Fibroblast of pulmonary artery (primary cell): ENCODE measurements around the gene CNTROB.

Experiments used
- DNase-seq: peaks from one replicate; pipeline ENCODE4 v3.0.0-alpha.2; 2010; ENCODE audit warnings: low read depth
- H3K4me3 ChIP-seq: replicated peaks from 2 replicates; pipeline ENCODE4 v1.5.1; 2011; ENCODE audit warnings: low read depth, mild to moderate bottlenecking, control low read depth, low read length, moderate library complexity
- TF ChIP-seq, protein P1 (sequence below): IDR thresholded peaks from 2 replicates; pipeline ENCODE4 v1.5.1; 2011; ENCODE audit warnings: mild to moderate bottlenecking, control low read depth, low read length, inconsistent platforms; ENCODE audit errors: missing control alignments

CNTROB gene

DNA sequence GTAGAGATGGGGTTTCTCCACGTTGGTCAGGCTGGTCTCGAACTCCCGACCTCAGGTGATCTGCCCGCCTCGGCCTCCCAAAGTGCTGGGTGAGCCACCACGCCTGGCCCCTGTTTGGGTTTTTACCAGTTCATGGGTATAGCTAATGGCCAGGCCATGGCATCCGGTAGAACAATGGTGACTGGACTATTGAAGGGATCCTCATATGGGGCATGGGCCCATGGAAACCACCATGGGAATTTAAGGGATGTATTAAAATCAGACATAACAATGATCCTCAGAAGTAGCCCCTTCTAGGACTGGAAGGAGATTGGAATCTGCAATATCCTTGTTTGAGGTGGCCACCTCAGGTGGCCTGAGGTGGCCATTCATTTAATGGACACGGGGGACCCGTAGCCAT is 52.9 kb downstream of the CNTROB start:
- DNase-seq, result no peak
- TF ChIP-seq, protein P1, sequence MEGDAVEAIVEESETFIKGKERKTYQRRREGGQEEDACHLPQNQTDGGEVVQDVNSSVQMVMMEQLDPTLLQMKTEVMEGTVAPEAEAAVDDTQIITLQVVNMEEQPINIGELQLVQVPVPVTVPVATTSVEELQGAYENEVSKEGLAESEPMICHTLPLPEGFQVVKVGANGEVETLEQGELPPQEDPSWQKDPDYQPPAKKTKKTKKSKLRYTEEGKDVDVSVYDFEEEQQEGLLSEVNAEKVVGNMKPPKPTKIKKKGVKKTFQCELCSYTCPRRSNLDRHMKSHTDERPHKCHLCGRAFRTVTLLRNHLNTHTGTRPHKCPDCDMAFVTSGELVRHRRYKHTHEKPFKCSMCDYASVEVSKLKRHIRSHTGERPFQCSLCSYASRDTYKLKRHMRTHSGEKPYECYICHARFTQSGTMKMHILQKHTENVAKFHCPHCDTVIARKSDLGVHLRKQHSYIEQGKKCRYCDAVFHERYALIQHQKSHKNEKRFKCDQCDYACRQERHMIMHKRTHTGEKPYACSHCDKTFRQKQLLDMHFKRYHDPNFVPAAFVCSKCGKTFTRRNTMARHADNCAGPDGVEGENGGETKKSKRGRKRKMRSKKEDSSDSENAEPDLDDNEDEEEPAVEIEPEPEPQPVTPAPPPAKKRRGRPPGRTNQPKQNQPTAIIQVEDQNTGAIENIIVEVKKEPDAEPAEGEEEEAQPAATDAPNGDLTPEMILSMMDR, result no peak
- H3K4me3 ChIP-seq, result no peak overlapping the region

DNA sequence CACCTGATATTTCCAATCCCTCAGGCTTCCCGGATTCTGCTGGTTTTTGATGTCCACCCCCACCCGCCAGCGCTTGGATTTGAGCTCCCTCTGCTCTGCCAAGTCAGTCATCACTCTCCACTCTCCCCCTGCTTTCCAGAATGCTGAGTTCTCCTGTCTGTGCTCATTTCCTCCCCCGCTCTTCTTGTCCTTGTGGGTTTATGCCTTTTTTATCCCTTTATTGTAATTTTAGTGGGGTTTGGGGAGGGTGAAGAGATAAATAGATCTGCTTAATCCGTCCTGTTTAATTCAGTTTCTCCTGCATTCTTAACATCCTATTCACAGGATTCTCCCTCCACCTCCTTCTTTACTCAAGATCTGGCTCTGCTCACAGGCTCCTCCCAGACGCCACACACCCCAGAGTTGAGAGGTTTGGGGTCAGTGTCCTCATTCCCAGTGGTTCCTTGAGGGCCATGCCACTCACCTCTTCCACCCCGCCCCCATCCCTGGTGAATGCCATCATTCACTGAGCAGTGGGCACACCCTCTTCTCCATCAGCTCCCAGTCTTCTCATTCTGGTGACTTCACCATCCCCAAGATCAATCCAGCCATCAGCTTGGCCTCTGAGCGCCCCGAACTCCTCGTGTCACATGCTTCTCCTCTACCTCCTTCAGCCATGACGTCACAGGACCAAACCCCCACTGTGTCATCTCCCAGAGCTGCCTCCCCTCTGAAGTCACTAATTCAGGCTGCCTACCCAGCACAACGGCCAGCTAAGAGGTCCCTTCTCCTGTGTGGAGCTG is 55.3 kb downstream of the CNTROB start:
- TF ChIP-seq, protein P1, result no peak
- no peak overlapping the region for H3K4me3 ChIP-seq
- peak; percentile 53 for DNase-seq

DNA sequence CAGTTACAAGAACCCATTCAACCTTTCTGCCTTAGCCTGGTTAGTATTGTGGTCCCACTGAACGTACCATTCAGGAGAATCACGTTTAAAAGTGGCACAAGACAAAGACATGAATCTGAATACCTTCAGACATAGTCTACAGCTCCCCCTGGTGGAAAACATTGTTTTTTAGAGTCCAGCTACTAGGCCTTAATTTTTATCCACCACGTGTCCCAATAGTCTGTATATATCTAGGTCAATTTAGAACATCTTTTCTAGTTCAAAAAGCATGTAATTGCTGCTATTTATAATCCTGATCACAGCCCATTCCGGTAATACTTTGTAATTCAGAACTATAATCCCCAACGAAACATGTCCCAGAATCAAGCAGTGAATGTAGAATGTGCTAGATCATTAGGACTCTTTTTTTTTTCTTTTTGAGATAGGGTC is 56.8 kb downstream of the CNTROB start:
- no peak overlapping the region for H3K4me3 ChIP-seq
- DNase-seq, result peak; percentile 92
- TF ChIP-seq, protein P1, result peak; percentile 53

DNA sequence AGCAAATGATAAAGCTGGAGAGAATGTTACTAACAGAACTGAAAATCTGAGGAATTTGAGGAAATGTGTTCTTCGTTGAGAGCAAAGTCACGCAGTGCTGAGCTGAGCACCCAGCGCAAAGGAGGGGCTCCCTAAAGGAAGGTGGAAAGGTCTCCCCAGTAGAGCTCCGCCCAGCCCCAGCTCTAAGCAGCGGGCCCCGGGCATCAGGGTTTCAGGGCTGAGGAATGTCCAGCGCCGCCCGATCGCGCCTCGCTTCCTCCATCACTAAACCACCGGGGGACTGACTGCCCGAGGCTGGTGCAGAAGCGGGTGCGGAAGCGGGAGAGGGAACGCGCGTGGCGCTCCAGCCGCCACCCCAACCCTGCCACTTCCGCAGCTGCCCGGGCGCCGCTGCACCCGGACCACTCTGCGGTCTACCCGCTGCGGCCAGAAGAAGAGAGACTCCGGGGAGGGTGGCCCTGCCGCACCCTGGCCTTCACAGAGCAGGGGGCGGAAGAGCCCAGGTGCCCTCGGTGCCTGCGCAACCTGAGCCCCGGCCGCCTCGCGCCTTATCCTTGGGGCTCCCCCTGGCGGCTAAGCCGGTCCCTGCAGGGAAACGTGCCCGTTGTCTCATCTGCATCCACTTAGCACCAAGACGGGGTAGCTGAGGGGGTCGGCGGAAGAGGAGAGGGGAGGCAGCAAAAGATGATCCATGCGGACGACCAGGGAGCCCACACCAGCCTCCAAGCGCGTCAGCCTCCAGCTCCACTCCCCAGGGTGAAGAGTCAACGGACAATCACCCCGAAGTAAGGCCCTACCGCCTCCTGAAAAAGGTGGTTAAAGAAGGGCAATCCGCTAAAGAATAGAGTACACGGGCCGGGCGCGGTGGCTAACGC is 58.0 kb downstream of the CNTROB start:
- TF ChIP-seq, protein P1, result peak; percentile 84
- DNase-seq, result peak; percentile 64
- peak overlapping the region; percentile 62 for H3K4me3 ChIP-seq

DNA sequence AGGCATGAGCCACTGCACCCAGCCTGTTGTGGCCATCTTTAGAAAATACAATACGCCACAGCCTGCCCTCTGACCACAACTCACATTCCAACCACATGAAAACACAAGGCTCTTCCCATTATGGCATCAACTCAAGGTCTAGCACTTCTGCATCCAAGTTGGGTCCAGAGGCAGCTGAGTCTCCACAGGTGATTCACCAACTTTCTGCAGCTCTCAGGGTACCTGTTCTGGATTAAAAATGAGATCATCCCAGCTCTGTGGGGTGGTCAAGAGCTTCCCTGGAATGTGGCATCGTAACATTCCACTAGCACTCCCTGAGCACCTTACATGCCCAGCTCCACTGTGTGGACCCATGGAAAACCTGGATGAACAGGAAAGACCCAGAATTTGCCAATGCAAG is 60.5 kb downstream of the CNTROB start:
- DNase-seq, result peak; percentile 32
- TF ChIP-seq, protein P1, result no peak

DNA sequence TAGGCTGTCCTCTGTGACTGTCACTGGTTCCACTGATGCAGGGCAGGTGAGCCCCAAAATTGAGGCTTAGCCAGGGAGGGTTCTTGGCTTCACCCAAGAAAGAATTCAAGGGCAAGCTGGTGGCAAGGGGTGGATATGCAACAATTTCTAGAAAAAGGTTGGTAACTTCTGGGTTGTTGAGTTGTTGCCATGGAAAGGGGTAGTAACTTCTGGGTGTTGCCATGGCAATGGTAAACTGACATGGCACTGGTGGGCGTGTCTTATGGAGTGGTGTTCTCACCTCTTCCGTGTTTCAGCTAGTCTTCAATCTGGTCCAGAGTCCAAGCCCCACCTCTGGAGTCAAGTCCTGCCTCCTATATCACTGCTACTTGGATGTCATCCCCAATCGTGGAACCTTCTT is 60.9 kb downstream of the CNTROB start:
- H3K4me3 ChIP-seq, result no peak overlapping the region
- TF ChIP-seq, protein P1, result no peak
- DNase-seq, result no peak

More for the DNA sequence above, 60.5 kb downstream of the CNTROB start:
- H3K4me3 ChIP-seq, result no peak overlapping the region
